Smooth muscle cell (in vitro differentiated cells): ENCODE results near the gene RFTN1. TPM values are rescaled to one million over a fixed set of nuclear protein-coding genes. Genes with fewer than 3 reads are reported as not detected.

ENCODE experiments used
- DNase-seq: peaks from one replicate; lab custom pipeline; 2025; ENCODE audit not compliant: unreplicated experiment; lab: John Stamatoyannopoulos, UW
- H2AFZ ChIP-seq: fragments of 200-600 bp; sonication (generic); 2 replicates; pipeline ENCODE4 v1.6.0; 2016; ENCODE audit warnings: antibody characterized with exemption, low read depth, mild to moderate bottlenecking
- H3F3A ChIP-seq: fragments of 200-600 bp; sonication (generic); 2 replicates; pipeline ENCODE4 v1.6.0; 2017; ENCODE audit warnings: antibody characterized with exemption, low read depth
- H3K27ac ChIP-seq: fragments of 200-600 bp; sonication (generic); 2 replicates; pipeline ENCODE4 v1.5.1; 2016; ENCODE audit warnings: low read depth, mild to moderate bottlenecking
- H3K27me3 ChIP-seq: fragments of 200-600 bp; sonication (generic); 2 replicates; pipeline ENCODE4 v1.6.1; 2016; ENCODE audit warnings: low read depth, mild to moderate bottlenecking
- H3K36me3 ChIP-seq: fragments of 200-600 bp; sonication (generic); 2 replicates; pipeline ENCODE4 v1.5.1; 2016; ENCODE audit warnings: low read depth
- H3K4me1 ChIP-seq: fragments of 200-600 bp; sonication (generic); 2 replicates; pipeline ENCODE4 v1.5.1; 2016; ENCODE audit warnings: low read depth
- H3K4me2 ChIP-seq: fragments of 200-600 bp; sonication (generic); 2 replicates; pipeline ENCODE4 v1.6.0; 2016; ENCODE audit warnings: mild to moderate bottlenecking
- H3K4me3 ChIP-seq: fragments of 200-600 bp; sonication (generic); 2 replicates; pipeline ENCODE4 v1.5.1; 2016; ENCODE audit warnings: mild to moderate bottlenecking
- H3K79me2 ChIP-seq: fragments of 200-600 bp; sonication (generic); 2 replicates; pipeline ENCODE4 v1.6.0; 2016; ENCODE audit warnings: low read depth, mild to moderate bottlenecking
- H3K9ac ChIP-seq: fragments of 200-600 bp; sonication (generic); 2 replicates; pipeline ENCODE4 v1.6.0; 2016; ENCODE audit warnings: low read depth
- H3K9me3 ChIP-seq: fragments of 200-600 bp; sonication (generic); replicated peaks from 2 replicates; pipeline ENCODE4 v1.5.1; 2016; ENCODE audit warnings: low read depth
- H4K20me1 ChIP-seq: fragments of 200-600 bp; sonication (generic); 2 replicates; pipeline ENCODE4 v1.6.0; 2016; ENCODE audit warnings: low read depth
- WGBS: methylation state at CpG from one replicate; pipeline ENCODE4 v1.1.7; 2016; ENCODE audit warnings: low lambda C conversion rate; 5-methylcytosine and 5-hydroxymethylcytosine counted together
- polyA plus RNA-seq: library from polyadenylated mRNA; unstranded; fragments of >200 nt; fragmentation: Nextera tagmentation; extraction: Ambion mirVana; gene quantifications from 2 replicates; pipeline ENCODE4 v1.2.1, GENCODE V29; 2016
- total RNA-seq: library from RNA; depleted of rRNA; stranded (reverse); fragments of >200 nt; gene quantifications from 2 replicates; pipeline ENCODE4 v1.2.3, GENCODE V29; 2014
- TF ChIP-seq, protein P1 (sequence below): fragments of 200-600 bp; sonication (generic); IDR thresholded peaks from 2 replicates; pipeline ENCODE4 v1.5.1; 2017; ENCODE audit warnings: borderline replicate concordance, mild to moderate bottlenecking, antibody characterized with exemption; ENCODE audit not compliant: insufficient read depth, poor library complexity, severe bottlenecking

Gene RFTN1
- total and polyA plus RNA-seq, 2 experiments from 2014 or later, result 21.7 to 35.6 TPM

DNA sequence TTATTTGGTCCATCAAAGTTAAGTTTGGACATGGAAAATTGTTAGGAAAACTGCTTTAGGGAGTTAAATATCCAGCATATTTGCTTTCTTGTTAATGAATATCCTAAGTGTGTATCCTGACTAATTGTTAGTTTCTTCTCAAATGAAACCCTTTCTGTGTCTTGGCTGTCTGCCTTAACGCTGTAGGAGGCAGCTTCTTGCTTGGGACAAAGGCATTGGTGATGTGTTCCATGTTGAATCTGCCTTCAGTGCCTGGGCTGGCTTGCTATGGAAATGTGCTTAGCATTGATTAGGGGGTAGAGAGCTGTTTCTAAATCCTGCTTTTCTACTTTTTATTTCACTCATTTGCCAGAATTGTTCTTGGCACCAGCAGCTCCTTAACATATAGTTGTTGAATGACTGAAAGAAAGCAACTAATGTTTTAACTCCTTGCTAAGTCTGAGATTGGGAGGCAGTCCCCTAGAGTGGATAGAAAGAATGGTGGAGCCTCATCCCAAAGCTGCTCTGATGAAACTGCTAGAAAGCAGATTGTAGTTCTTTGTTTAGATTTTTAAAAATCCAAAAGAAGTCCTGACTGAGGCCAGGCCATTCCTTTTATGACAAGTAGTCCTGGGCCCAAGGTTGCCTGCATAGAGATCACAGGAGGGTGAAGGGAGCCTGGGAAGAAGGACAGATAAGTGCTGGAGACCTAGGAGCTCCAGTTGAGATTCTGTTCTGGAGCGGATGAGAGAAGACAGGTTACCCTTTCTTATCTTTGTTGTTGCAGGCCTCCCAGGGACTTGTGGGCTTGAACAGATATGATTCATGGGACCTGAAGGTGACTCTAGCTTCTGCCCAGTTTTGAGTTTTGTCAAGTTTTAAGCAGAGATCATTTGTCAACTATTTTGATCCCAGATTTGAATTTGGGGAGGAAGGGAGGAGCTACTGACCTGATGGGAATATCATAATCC lies 209.2 kb downstream of the RFTN1 start:
- no peaks in the 10 kb centered on the region for H3K27me3 ChIP-seq
- H3K79me2 ChIP-seq, result no peaks in the 10 kb centered on the region
- no peak overlapping the region for H3K27ac ChIP-seq
- peaks cover 5% of the 10 kb centered on the region for H3F3A ChIP-seq
- 93% methylated on average over 2 of the region's 2 CpGs for WGBS
- no peaks in the 10 kb centered on the region for H3K36me3 ChIP-seq
- H3K4me1 ChIP-seq, result peaks cover 26% of the 10 kb centered on the region
- H2AFZ ChIP-seq, result no peak overlapping the region
- H3K9ac ChIP-seq, result no peak overlapping the region
- H3K9me3 ChIP-seq, result no peaks in the 10 kb centered on the region
- no peak overlapping the region for H3K4me3 ChIP-seq
- no peaks in the 10 kb centered on the region for H4K20me1 ChIP-seq
- no peak overlapping the region for H3K4me2 ChIP-seq
- TF ChIP-seq, protein P1, sequence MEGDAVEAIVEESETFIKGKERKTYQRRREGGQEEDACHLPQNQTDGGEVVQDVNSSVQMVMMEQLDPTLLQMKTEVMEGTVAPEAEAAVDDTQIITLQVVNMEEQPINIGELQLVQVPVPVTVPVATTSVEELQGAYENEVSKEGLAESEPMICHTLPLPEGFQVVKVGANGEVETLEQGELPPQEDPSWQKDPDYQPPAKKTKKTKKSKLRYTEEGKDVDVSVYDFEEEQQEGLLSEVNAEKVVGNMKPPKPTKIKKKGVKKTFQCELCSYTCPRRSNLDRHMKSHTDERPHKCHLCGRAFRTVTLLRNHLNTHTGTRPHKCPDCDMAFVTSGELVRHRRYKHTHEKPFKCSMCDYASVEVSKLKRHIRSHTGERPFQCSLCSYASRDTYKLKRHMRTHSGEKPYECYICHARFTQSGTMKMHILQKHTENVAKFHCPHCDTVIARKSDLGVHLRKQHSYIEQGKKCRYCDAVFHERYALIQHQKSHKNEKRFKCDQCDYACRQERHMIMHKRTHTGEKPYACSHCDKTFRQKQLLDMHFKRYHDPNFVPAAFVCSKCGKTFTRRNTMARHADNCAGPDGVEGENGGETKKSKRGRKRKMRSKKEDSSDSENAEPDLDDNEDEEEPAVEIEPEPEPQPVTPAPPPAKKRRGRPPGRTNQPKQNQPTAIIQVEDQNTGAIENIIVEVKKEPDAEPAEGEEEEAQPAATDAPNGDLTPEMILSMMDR, result no peak
- DNase-seq, result no peak

DNA sequence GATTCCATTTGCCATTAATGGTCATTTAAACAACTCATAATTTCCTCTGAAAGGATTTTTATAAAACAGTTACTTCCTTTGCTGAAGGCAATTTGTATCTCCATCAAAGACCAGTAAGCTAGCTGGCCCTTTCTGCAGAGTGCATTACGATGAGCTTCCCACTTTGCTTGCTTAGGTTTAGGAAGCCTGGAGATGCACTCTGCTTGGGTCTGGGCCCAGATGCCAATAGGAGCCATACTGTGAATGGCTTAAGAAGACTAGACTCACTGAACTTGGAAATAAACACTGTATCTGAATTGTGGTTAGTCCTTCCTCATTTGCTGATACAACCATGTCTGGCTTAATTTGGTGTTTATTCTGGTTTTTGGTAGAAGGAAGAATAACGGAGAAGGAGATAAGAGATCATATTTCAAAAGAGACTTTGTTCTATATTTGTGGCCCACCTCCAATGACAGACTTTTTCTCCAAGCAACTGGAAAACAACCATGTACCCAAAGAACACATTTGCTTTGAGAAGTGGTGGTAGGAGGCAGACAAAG lies 210.4 kb downstream of the RFTN1 start:
- Histone ChIP-seq H3K79me2 (no peaks in the 10 kb centered on the region), H4K20me1 (no peaks in the 10 kb centered on the region), H3F3A (peaks cover 5% of the 10 kb centered on the region), H3K27me3 (no peaks in the 10 kb centered on the region), H3K4me1 (peaks cover 26% of the 10 kb centered on the region), H3K4me2 (no peak overlapping the region), H3K27ac (no peak overlapping the region), H3K4me3 (no peak overlapping the region), H3K9ac (no peak overlapping the region), H2AFZ (no peak overlapping the region), H3K9me3 (no peaks in the 10 kb centered on the region), H3K36me3 (no peaks in the 10 kb centered on the region)
- 77% methylated on average over 2 of the region's 2 CpGs for WGBS
- no peak for DNase-seq
- TF ChIP-seq, protein P1, result no peak

DNA sequence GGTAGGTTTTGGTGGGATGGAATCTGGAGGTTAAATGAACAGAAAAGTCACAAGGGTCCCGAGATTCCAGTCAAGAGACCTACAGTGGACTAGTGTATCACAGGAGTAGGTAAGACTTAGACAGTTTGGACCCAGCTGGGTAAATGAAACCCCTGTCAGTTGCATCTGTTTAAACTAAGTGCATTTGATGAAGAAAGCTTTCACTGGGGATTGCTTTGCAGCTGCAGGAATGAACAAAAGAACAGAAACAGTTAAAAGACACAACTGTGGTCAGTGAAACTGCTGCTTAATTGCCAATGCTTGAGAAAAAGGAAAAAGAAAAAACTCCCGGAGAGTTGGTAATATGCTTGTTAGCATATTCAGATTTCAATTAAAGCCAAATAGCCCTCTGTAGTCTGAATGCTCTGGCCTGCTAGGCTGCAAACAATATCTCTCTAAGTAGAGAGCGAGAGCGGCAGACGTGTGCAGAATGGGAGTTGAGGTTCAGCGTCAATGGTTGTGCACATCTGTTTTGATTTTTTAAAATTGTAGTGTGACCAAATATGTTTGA lies 211.3 kb downstream of the RFTN1 start:
- WGBS, result 86% methylated on average over 6 of the region's 6 CpGs
- Histone ChIP-seq H3K9me3 (no peaks in the 10 kb centered on the region), H3K4me2 (no peak overlapping the region), H3K4me3 (no peak overlapping the region), H3K27ac (no peak overlapping the region), H4K20me1 (no peaks in the 10 kb centered on the region), H3K9ac (no peak overlapping the region), H3K36me3 (peaks cover 1% of the 10 kb centered on the region), H3K27me3 (no peaks in the 10 kb centered on the region), H2AFZ (no peak overlapping the region), H3K4me1 (peaks cover 26% of the 10 kb centered on the region), H3K79me2 (no peaks in the 10 kb centered on the region), H3F3A (peaks cover 5% of the 10 kb centered on the region)
- TF ChIP-seq, protein P1, result no peak
- no peak for DNase-seq
